ENCODE measurements around the gene TTI1. TPM values are rescaled to one million over a fixed set of nuclear protein-coding genes. Genes with fewer than 3 reads are reported as not detected.

TTI1 gene
- 10 to 100 TPM; 28.2 TPM for total RNA-seq

GRCh38 chr20:38033330-38034107 is at the start of gene TTI1, which contains the start of gene RPRD1B:
TSS of gene TTI1 (minus strand) at chr20:38033456. CDS start at chr20:38013816, 19,640 bp downstream.
TSS of gene RPRD1B (plus strand) at chr20:38033746. CDS start at chr20:38033948, 202 bp downstream.
- peak; percentile 90 for DNase-seq
- H3K4me3 Mint-ChIP-seq = peak within 1 kb of the TSS; percentile 98
- ATAC-seq (ENCODE audit: low read depth) = peak; percentile 91
- POLR2A ChIA-PET = interaction anchor here (0.6 to 1.9 kb wide), 13 partner anchors 9 to 896 kb away, joined by 3 to 6 read pairs (median 3); partner anchors contain the start of genes MANBAL and RALGAPB
- no peaks in the 10 kb centered on the region for H3K27me3 Mint-ChIP-seq
- H3K27ac Mint-ChIP-seq = peak within 1 kb of the TSS; percentile 99
- H3K9me3 Mint-ChIP-seq = peaks cover 2% of the 10 kb centered on the region
- H3K36me3 Mint-ChIP-seq = peaks cover 26% of the 10 kb centered on the region
- H3K4me1 Mint-ChIP-seq = peaks cover 48% of the 10 kb centered on the region

GRCh38 chr20:38082894-38083293 is 49.6 kb upstream of the TTI1 start:
- Mint-ChIP-seq H3K27me3 (no peaks in the 10 kb centered on the region), H3K4me3 (no peak overlapping the region), H3K9me3 (no peaks in the 10 kb centered on the region), H3K4me1 (peaks cover 1% of the 10 kb centered on the region), H3K36me3 (peaks cover 43% of the 10 kb centered on the region), H3K27ac (no peak overlapping the region)
- POLR2A ChIA-PET = no interaction called here
- no peak for ATAC-seq (ENCODE audit: low read depth)
- no peak for DNase-seq

GRCh38 chr20:38081575-38081974 is 48.3 kb upstream of the TTI1 start:
- POLR2A ChIA-PET = no interaction called here

GRCh38 chr20:38079353-38079752 is 46.1 kb upstream of the TTI1 start:
- POLR2A ChIA-PET = no interaction called here
- no peak overlapping the region for H3K27ac Mint-ChIP-seq

More at GRCh38 chr20:38081575-38081974, 48.3 kb upstream of the TTI1 start:
- Mint-ChIP-seq H3K27ac (no peak overlapping the region), H3K27me3 (no peaks in the 10 kb centered on the region), H3K4me1 (peaks cover 1% of the 10 kb centered on the region), H3K36me3 (peaks cover 50% of the 10 kb centered on the region), H3K9me3 (no peaks in the 10 kb centered on the region), H3K4me3 (no peak overlapping the region)
- DNase-seq (no peak), ATAC-seq (ENCODE audit: low read depth) (no peak)

GRCh38 chr20:38078084-38078483 is 44.8 kb upstream of the TTI1 start:
- H3K27me3 Mint-ChIP-seq = no peaks in the 10 kb centered on the region
- H3K4me3 Mint-ChIP-seq = no peak overlapping the region
- POLR2A ChIA-PET = no interaction called here
- peaks cover 63% of the 10 kb centered on the region for H3K36me3 Mint-ChIP-seq
- H3K4me1 Mint-ChIP-seq = peaks cover 1% of the 10 kb centered on the region
- ATAC-seq (ENCODE audit: low read depth) (no peak), DNase-seq (no peak)
- H3K27ac Mint-ChIP-seq = no peak overlapping the region
- H3K9me3 Mint-ChIP-seq = no peaks in the 10 kb centered on the region

More at GRCh38 chr20:38079353-38079752, 46.1 kb upstream of the TTI1 start:
- Mint-ChIP-seq H3K27me3 (no peaks in the 10 kb centered on the region), H3K9me3 (no peaks in the 10 kb centered on the region), H3K4me3 (no peak overlapping the region), H3K36me3 (peaks cover 56% of the 10 kb centered on the region), H3K4me1 (peaks cover 1% of the 10 kb centered on the region)
- DNase-seq (no peak), ATAC-seq (ENCODE audit: low read depth) (no peak)

- H3K4me3 Mint-ChIP-seq = no peak overlapping the region
- POLR2A ChIA-PET = no interaction called here
- ATAC-seq (ENCODE audit: low read depth) = no peak
- H3K27ac Mint-ChIP-seq = no peak overlapping the region
- peaks cover 1% of the 10 kb centered on the region for H3K4me1 Mint-ChIP-seq
- no peaks in the 10 kb centered on the region for H3K27me3 Mint-ChIP-seq
- no peaks in the 10 kb centered on the region for H3K9me3 Mint-ChIP-seq
- DNase-seq = no peak
- H3K36me3 Mint-ChIP-seq = peaks cover 69% of the 10 kb centered on the region
Observed at GRCh38 chr20:38076548-38076947, 43.3 kb upstream of the TTI1 start.

GRCh38 chr20:38075161-38075998 is 42.1 kb upstream of the TTI1 start:
- no peak for DNase-seq
- Mint-ChIP-seq H3K4me1 (no peaks in the 10 kb centered on the region), H3K27ac (no peak overlapping the region), H3K36me3 (peaks cover 68% of the 10 kb centered on the region), H3K27me3 (no peaks in the 10 kb centered on the region), H3K9me3 (no peaks in the 10 kb centered on the region), H3K4me3 (no peak overlapping the region)
- POLR2A ChIA-PET = interaction anchor here (0.8 kb wide), 1 partner anchor 18 kb away, joined by 5 read pairs; no protein-coding TSS in a partner anchor
- ATAC-seq (ENCODE audit: low read depth) = no peak

GRCh38 chr20:38073307-38074071 is 40.2 kb upstream of the TTI1 start:
- POLR2A ChIA-PET = interaction anchor here (1.0 kb wide), 1 partner anchor 40 kb away, joined by 3 read pairs; the partner anchor contains the start of genes RPRD1B and TTI1
- Mint-ChIP-seq H3K9me3 (no peaks in the 10 kb centered on the region), H3K27ac (no peak overlapping the region), H3K4me1 (no peaks in the 10 kb centered on the region), H3K36me3 (peaks cover 65% of the 10 kb centered on the region), H3K4me3 (no peak overlapping the region), H3K27me3 (no peaks in the 10 kb centered on the region)
- DNase-seq = no peak
- peak; percentile 54 for ATAC-seq (ENCODE audit: low read depth)

- H3K27me3 Mint-ChIP-seq = no peaks in the 10 kb centered on the region
- ATAC-seq (ENCODE audit: low read depth) (no peak), DNase-seq (no peak)
- peaks cover 62% of the 10 kb centered on the region for H3K36me3 Mint-ChIP-seq
- no peak overlapping the region for H3K27ac Mint-ChIP-seq
- H3K4me1 Mint-ChIP-seq = no peaks in the 10 kb centered on the region
- H3K9me3 Mint-ChIP-seq = no peaks in the 10 kb centered on the region
- POLR2A ChIA-PET = interaction anchor here (1.0 kb wide), 1 partner anchor 40 kb away, joined by 3 read pairs; the partner anchor contains the start of genes RPRD1B and TTI1
- no peak overlapping the region for H3K4me3 Mint-ChIP-seq
Observed at GRCh38 chr20:38072898-38073297, 39.6 kb upstream of the TTI1 start.

GRCh38 chr20:38067717-38068365 is 34.6 kb upstream of the TTI1 start:
- no peak overlapping the region for H3K4me3 Mint-ChIP-seq
- POLR2A ChIA-PET = no interaction called here
- no peak overlapping the region for H3K27ac Mint-ChIP-seq
- DNase-seq (no peak), ATAC-seq (ENCODE audit: low read depth) (no peak)
- H3K36me3 Mint-ChIP-seq = peaks cover 58% of the 10 kb centered on the region
- H3K27me3 Mint-ChIP-seq = no peaks in the 10 kb centered on the region
- H3K4me1 Mint-ChIP-seq = no peaks in the 10 kb centered on the region
- no peaks in the 10 kb centered on the region for H3K9me3 Mint-ChIP-seq

- DNase-seq (no peak), ATAC-seq (ENCODE audit: low read depth) (no peak)
- Mint-ChIP-seq H3K27ac (no peak overlapping the region), H3K4me3 (no peak overlapping the region), H3K27me3 (no peaks in the 10 kb centered on the region), H3K9me3 (no peaks in the 10 kb centered on the region), H3K4me1 (no peaks in the 10 kb centered on the region), H3K36me3 (peaks cover 51% of the 10 kb centered on the region)
- POLR2A ChIA-PET = no interaction called here
Observed at GRCh38 chr20:38066969-38067716, 33.9 kb upstream of the TTI1 start.

GRCh38 chr20:38065764-38066375 is 32.6 kb upstream of the TTI1 start:
- ATAC-seq (ENCODE audit: low read depth) = no peak
- H3K27ac Mint-ChIP-seq = no peak overlapping the region
- POLR2A ChIA-PET = no interaction called here
- no peaks in the 10 kb centered on the region for H3K27me3 Mint-ChIP-seq
- no peak for DNase-seq
- H3K36me3 Mint-ChIP-seq = peaks cover 40% of the 10 kb centered on the region
- H3K9me3 Mint-ChIP-seq = no peaks in the 10 kb centered on the region
- no peaks in the 10 kb centered on the region for H3K4me1 Mint-ChIP-seq
- H3K4me3 Mint-ChIP-seq = no peak overlapping the region

All from activated naive CD8-positive, alpha-beta T cell treated with anti-CD3 and anti-CD28 coated beads, Interleukin-2, amount 10 ng/mL, durations not matched to agents 7 days and 5 days (primary cell).